K562 (cell line): ENCODE measurements around the gene RGS17.

Source experiments
- BHLHE40 ChIP-seq: IDR thresholded peaks from 2 replicates; pipeline ENCODE4 v1.6.1; 2011; ENCODE audit warnings: low read length, improper control_type of control experiment
- GABPA ChIP-seq: fragments of 200-800 bp; sonication (Bioruptor generic); conservative IDR thresholded peaks from 2 replicates; pipeline ENCODE4 v1.6.1; 2016; ENCODE audit warnings: low read depth, missing genetic modification characterization, missing compliant biosample characterization
- L3MBTL2 ChIP-seq: fragments of 450-650 bp; IDR thresholded peaks from 2 replicates; pipeline ENCODE4 v1.6.1; 2016; ENCODE audit warnings: mild to moderate bottlenecking, moderate library complexity
- SIN3A ChIP-seq, 2 experiments: fragments of 150-350 bp in 1 of 2; IDR thresholded peaks; 2 replicates each; pipeline ENCODE4 v1.6.1; 2011 to 2016; ENCODE audit warnings: borderline replicate concordance in 2 of 2, low read depth in 2 of 2, low read length in 2 of 2, mild to moderate bottlenecking in 2 of 2, moderate library complexity in 2 of 2; ENCODE audit not compliant: control insufficient read depth in 1 of 2
- TBL1XR1 ChIP-seq, 2 experiments: IDR thresholded peaks; 2 replicates each; pipeline ENCODE4 v1.6.1; 2012; ENCODE audit warnings: improper control_type of control experiment in 2 of 2, low read length in 2 of 2, mild to moderate bottlenecking in 1 of 2
- ZNF263 ChIP-seq: sonication (generic); formaldehyde crosslinking; IDR thresholded peaks from 2 replicates; pipeline ENCODE4 v1.8.0; 2022; ENCODE audit warnings: mild to moderate bottlenecking, missing genetic modification reagents, borderline replicate concordance
- ZNF785 ChIP-seq: fragments of 250-450 bp; sonication (Bioruptor Pico); IDR thresholded peaks from 2 replicates; pipeline ENCODE4 v1.4.0; 2020; ENCODE audit warnings: mild to moderate bottlenecking
- TF ChIP-seq, protein P1 (sequence below), 3 experiments: IDR thresholded peaks in 2 of 3; conservative IDR thresholded peaks in 1 of 3; 2 replicates each; pipeline ENCODE4 v1.5.1; 2011 to 2012; ENCODE audit warnings: low read length in 3 of 3, mild to moderate bottlenecking in 3 of 3, control low read depth in 2 of 3, improper control_type of control experiment in 1 of 3, inconsistent platforms in 1 of 3, low read depth in 1 of 3, mixed read lengths in 1 of 3, moderate library complexity in 1 of 3; ENCODE audit not compliant: insufficient read depth in 2 of 3
- TF ChIP-seq, protein P2 (sequence below): fragments of 250-450 bp; sonication (Bioruptor Pico); IDR thresholded peaks from 2 replicates; pipeline ENCODE4 v1.8.0; 2021; ENCODE audit warnings: moderate library complexity, mild to moderate bottlenecking, inconsistent platforms
- TF ChIP-seq, protein P3 (sequence below): fragments of 450-650 bp; IDR thresholded peaks from 2 replicates; pipeline ENCODE4 v1.6.1; 2014; ENCODE audit warnings: low read depth, mild to moderate bottlenecking, moderate library complexity, borderline replicate concordance

DNA sequence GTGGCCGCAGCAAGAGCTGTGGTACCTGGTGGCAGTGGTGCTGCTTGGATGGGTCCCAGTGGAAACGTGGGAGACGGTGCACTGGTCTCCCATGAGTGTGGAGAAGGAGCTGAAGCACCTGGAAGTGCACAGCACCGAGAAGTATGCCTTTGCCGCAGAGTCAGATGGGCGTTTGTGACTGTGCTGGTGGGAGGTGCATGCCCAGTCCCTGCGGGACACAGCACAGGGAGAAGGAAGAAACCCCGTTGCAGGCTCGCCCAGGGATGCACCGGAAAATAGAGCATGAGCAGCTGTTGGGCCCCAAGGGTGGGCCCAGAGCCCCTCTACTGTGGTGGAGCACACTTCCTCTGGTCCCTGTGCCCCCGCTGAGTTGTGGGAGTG lies 19.3 kb upstream of the RGS17 start:
- TF ChIP-seq SIN3A (IDR thresholded peaks at IDR 0.05; ENCODE audit: borderline replicate concordance in 2 of 2, control insufficient read depth in 1 of 2, low read depth in 2 of 2, low read length in 2 of 2) (no peak), ZNF263 (no peak), TBL1XR1 (IDR thresholded peaks at IDR 0.05; ENCODE audit: low read length in 2 of 2) (no peak), BHLHE40 (no peak), GABPA (tag) (no peak), L3MBTL2 (no peak), ZNF785 (CRISPR knock-in tag) (no peak)
- TF ChIP-seq, protein P1, sequence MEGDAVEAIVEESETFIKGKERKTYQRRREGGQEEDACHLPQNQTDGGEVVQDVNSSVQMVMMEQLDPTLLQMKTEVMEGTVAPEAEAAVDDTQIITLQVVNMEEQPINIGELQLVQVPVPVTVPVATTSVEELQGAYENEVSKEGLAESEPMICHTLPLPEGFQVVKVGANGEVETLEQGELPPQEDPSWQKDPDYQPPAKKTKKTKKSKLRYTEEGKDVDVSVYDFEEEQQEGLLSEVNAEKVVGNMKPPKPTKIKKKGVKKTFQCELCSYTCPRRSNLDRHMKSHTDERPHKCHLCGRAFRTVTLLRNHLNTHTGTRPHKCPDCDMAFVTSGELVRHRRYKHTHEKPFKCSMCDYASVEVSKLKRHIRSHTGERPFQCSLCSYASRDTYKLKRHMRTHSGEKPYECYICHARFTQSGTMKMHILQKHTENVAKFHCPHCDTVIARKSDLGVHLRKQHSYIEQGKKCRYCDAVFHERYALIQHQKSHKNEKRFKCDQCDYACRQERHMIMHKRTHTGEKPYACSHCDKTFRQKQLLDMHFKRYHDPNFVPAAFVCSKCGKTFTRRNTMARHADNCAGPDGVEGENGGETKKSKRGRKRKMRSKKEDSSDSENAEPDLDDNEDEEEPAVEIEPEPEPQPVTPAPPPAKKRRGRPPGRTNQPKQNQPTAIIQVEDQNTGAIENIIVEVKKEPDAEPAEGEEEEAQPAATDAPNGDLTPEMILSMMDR (IDR thresholded peaks at IDR 0.05 in 2 of 3, conservative IDR thresholded peaks at IDR 0.05 in 1 of 3; ENCODE audit: insufficient read depth in 2 of 3, low read depth in 1 of 3, low read length in 3 of 3): no peak
- TF ChIP-seq, protein P2, sequence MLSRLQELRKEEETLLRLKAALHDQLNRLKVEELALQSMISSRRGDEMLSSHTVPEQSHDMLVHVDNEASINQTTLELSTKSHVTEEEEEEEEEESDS: no peak
- TF ChIP-seq, protein P3, sequence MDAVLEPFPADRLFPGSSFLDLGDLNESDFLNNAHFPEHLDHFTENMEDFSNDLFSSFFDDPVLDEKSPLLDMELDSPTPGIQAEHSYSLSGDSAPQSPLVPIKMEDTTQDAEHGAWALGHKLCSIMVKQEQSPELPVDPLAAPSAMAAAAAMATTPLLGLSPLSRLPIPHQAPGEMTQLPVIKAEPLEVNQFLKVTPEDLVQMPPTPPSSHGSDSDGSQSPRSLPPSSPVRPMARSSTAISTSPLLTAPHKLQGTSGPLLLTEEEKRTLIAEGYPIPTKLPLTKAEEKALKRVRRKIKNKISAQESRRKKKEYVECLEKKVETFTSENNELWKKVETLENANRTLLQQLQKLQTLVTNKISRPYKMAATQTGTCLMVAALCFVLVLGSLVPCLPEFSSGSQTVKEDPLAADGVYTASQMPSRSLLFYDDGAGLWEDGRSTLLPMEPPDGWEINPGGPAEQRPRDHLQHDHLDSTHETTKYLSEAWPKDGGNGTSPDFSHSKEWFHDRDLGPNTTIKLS: no peak
